ENCODE measurements around the gene JPT2. TPM values are rescaled to one million over a fixed set of nuclear protein-coding genes. Genes with fewer than 3 reads are reported as not detected.
"Not testable (repeated sequence)": the region's sequence is repeated elsewhere in the genome, so short reads cannot be mapped to it uniquely, and the experiment has no call there.

Gene JPT2
- total RNA-seq, 2 donors from 2014 or later, result 54.1 to 62.7 TPM

DNA sequence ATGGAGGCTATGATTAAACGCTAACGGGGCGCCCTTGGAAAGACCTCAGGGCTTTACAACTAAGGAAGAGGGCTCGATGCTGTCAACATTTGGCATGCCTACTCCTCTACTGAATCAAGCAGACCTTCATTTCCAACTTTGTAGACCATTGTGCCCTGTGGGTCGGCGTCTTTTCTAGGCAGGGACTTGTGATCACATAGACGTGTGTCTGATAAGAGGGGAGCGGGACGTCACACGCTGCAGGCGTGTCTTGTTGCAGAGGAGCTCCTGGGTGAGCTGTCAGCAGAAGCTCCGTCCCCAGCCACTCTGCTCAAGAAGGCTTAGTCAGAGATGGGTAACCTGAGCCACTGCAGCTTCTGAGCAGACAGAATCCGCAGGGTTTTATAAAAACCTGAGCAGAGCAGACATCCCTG, 30.7 kb downstream of the JPT2 start:
- H3K9me3 Mint-ChIP-seq, result no peaks in the 10 kb centered on the region
- peaks cover 37% of the 10 kb centered on the region for H3K4me1 Mint-ChIP-seq (ENCODE audit: low read depth)
- peaks cover under 1 to 2% of the 10 kb centered on the region in 2 donors for H3K36me3 Mint-ChIP-seq (ENCODE audit: insufficient read depth in 2 of 2)
- H3K27me3 Mint-ChIP-seq (ENCODE audit: low read depth), result no peaks in the 10 kb centered on the region
- peak overlapping the region; percentile 17 to 45 for H3K4me3 Mint-ChIP-seq
- DNase-seq (no peak), ATAC-seq (replicated peaks in 1 of 2) (no peak)
- no peak overlapping the region for H3K27ac Mint-ChIP-seq

DNA sequence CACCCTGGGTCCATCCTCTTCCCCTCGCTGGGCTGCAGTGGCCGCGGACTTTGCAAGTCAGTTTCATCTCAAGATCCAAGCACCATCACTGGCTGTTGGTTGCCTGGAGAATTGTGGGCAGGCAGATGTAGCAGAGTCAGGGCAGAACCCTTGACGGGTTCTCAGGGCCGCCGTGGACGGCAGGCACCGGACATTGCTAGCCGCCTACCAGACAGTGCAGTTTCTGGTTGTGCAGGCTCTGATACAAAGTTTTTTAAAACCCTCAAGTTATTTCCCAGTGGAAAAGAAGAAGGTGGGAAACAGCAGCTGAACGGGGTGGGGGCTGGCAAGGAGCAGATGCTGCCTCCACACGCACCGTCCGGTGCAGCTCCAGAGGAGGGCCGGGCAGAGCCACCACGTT, 31.3 kb downstream of the JPT2 start:
- Mint-ChIP-seq H3K27ac (no peak overlapping the region), H3K27me3 (ENCODE audit: low read depth) (no peaks in the 10 kb centered on the region), H3K4me3 (no peak overlapping the region), H3K36me3 (ENCODE audit: insufficient read depth in 2 of 2) (peaks cover 0 to 2% of the 10 kb centered on the region in 2 donors), H3K9me3 (no peaks in the 10 kb centered on the region), H3K4me1 (ENCODE audit: low read depth) (peaks cover 38% of the 10 kb centered on the region)
- ATAC-seq (replicated peaks in 1 of 2) (no peak), DNase-seq (no peak)

DNA sequence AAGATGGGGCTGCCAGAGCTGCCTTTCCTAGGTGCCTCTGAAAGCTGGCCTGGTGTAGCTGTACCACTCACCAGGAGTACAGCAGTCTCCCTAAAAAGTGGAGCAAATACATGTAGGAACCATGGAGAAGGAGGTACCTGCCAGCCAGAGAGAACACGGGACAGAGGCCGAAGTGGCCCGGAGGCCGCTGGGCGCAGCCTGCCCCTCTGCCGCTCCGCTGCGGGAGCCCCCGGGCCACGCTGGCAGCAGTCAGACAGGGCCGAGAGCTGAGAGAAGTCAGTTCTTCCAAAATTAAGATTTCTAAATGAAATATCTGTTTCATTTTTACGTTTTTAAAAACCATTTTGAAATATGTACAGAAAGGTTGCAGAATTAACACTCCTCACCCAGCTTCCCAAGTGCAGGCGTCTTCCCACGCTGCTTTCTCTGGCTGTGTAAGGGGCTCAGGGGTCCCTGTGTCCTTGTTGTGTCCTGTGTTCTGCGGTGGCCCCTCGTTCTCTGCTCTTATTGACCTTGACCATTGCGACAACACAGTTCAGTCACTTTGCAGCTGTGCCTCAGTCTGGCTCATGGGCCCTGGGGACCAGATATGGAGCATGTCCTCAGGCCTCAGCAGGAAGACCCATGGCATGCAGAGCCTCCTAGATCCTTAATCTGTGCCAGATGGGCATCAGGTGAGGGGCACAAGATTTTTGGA, 32.9 kb downstream of the JPT2 start:
- Mint-ChIP-seq H3K27me3 (ENCODE audit: low read depth) (no peaks in the 10 kb centered on the region), H3K4me1 (ENCODE audit: low read depth) (peaks cover 26% of the 10 kb centered on the region), H3K27ac (no peak overlapping the region), H3K4me3 (no peak overlapping the region), H3K36me3 (ENCODE audit: insufficient read depth in 2 of 2) (peaks cover 0 to 2% of the 10 kb centered on the region in 2 donors), H3K9me3 (no peaks in the 10 kb centered on the region)
- ATAC-seq (replicated peaks in 1 of 2), result no peak
- no peak for DNase-seq

DNA sequence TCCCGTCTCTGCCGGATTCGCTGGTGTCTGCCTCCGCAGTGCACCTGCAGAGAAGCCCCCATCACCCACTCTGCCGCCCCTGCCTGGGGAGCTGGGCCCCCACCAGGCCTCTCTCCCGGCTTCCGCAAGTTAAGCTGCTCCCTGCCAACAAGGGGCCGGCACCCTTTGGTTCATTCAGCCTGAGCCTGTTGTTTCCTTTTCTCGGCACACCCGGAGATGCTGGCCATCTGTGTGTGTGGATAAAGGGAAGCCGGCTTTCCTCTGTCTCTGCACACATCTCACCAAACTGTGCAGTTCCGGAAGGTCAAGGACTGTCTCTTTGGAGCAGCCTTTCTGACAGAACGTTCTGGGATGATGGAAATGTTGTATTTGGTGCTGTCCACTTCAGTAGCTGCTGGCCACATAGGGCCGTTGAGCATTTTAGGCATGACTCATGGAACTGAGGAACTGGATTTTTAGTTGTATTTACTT, 34.7 kb downstream of the JPT2 start:
- Mint-ChIP-seq H3K27me3 (ENCODE audit: low read depth) (no peaks in the 10 kb centered on the region), H3K36me3 (ENCODE audit: insufficient read depth in 2 of 2) (no peaks in the 10 kb centered on the region), H3K9me3 (no peaks in the 10 kb centered on the region), H3K4me1 (ENCODE audit: low read depth) (peaks cover 21% of the 10 kb centered on the region), H3K27ac (no peak overlapping the region), H3K4me3 (no peak overlapping the region)
- no peak for ATAC-seq (replicated peaks in 1 of 2)
- no peak for DNase-seq

DNA sequence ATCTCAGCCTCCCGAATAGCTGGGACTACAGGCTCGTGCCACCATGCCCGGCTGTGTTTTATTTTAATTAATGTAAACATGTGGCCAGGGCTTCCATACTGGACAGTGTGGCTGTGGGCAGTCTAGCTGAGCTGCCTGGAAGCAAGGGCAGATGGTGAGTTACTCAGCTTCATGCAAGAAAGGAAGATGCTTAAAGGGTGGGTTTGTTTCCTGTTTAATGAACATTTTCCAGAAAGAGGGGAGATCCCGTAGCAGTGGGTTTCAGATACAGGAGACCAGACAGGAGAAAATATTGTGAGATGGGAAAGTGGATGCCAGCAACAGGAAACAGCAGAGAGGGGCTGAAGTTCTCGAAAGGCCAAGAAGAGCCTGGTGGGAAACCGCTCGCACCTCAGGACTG, 35.3 kb downstream of the JPT2 start:
- Mint-ChIP-seq H3K9me3 (no peaks in the 10 kb centered on the region), H3K27ac (no peak overlapping the region), H3K36me3 (ENCODE audit: insufficient read depth in 2 of 2) (no peaks in the 10 kb centered on the region), H3K4me1 (ENCODE audit: low read depth) (peaks cover 16% of the 10 kb centered on the region), H3K27me3 (ENCODE audit: low read depth) (no peaks in the 10 kb centered on the region), H3K4me3 (no peak overlapping the region)
- ATAC-seq (replicated peaks in 1 of 2) (no peak), DNase-seq (no peak)

DNA sequence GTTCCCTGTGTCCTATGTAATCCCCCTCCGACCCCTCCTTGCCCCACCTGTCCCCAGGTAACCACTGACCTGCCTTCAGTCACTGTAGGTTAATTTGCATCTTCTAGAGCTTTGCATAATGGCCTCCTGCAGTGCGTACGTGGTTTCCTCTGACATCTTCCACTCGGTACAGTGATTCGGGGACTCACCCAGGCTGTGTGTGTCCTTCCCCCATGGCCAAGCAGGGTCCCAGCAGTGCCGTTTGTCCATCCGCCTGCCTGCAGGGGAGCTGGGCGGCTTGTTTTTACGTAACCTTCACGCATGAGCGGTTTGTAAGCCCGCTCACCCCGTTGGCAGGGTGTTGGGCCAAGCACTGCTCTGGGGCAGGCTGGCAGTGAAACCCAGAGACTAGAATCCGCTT, 35.9 kb downstream of the JPT2 start:
- DNase-seq (no peak), ATAC-seq (replicated peaks in 1 of 2) (no peak)
- Mint-ChIP-seq H3K36me3 (ENCODE audit: insufficient read depth in 2 of 2) (no peaks in the 10 kb centered on the region), H3K4me1 (ENCODE audit: low read depth) (peaks cover 13% of the 10 kb centered on the region), H3K4me3 (no peak overlapping the region), H3K27ac (no peak overlapping the region), H3K9me3 (no peaks in the 10 kb centered on the region), H3K27me3 (ENCODE audit: low read depth) (no peaks in the 10 kb centered on the region)

DNA sequence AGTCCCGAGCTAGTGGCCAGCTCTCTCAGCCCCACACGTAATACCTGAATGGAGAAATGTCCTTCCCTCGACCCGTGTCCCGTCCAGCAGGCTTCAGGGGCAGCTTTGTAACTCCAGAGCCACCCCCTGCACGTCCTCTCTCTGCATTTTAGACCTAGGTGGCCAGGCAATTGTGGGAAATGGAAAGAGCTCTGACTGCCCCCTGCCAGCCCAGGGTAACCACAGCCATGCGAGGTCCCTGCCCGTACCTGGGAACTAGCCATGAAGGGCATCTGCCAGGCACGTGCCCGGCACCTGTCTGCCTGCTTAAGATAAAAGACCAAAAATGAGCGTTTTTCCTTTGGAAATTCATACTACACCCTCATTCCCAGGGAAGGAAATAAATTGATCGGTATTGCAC, 37.1 kb downstream of the JPT2 start:
- H3K9me3 Mint-ChIP-seq, result no peaks in the 10 kb centered on the region
- no peak overlapping the region for H3K27ac Mint-ChIP-seq
- no peak for DNase-seq
- no peak for ATAC-seq (replicated peaks in 1 of 2)
- no peak overlapping the region for H3K4me3 Mint-ChIP-seq
- H3K36me3 Mint-ChIP-seq (ENCODE audit: insufficient read depth in 2 of 2), result no peaks in the 10 kb centered on the region
- peaks cover 18% of the 10 kb centered on the region for H3K4me1 Mint-ChIP-seq (ENCODE audit: low read depth)
- no peaks in the 10 kb centered on the region for H3K27me3 Mint-ChIP-seq (ENCODE audit: low read depth)

DNA sequence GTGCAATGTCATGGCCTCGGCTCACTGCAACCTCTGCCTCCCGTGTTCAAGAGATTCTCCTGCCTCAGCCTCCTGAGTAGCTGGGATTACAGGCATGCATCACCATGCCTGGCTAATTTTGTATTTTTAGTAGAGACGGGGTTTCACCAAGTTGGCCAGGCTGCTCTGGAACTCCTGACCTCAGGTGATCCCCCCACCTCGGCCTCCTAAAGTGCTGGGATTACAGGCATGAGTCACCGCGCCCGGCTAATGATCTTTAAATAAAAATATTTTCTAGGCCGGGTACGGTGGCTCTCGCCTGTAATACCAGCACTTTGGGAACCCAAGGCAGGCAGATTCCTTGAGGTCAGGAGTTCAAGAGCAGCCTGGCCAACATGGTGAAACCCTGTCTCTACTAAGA, 40.2 kb downstream of the JPT2 start:
- peaks cover 34% of the 10 kb centered on the region for H3K4me1 Mint-ChIP-seq (ENCODE audit: low read depth)
- not testable (repeated sequence) for H3K27me3 Mint-ChIP-seq (ENCODE audit: low read depth); DNase-seq; H3K4me3 Mint-ChIP-seq; ATAC-seq (replicated peaks in 1 of 2); H3K9me3 Mint-ChIP-seq; H3K27ac Mint-ChIP-seq; H3K36me3 Mint-ChIP-seq (ENCODE audit: insufficient read depth in 2 of 2)

DNA sequence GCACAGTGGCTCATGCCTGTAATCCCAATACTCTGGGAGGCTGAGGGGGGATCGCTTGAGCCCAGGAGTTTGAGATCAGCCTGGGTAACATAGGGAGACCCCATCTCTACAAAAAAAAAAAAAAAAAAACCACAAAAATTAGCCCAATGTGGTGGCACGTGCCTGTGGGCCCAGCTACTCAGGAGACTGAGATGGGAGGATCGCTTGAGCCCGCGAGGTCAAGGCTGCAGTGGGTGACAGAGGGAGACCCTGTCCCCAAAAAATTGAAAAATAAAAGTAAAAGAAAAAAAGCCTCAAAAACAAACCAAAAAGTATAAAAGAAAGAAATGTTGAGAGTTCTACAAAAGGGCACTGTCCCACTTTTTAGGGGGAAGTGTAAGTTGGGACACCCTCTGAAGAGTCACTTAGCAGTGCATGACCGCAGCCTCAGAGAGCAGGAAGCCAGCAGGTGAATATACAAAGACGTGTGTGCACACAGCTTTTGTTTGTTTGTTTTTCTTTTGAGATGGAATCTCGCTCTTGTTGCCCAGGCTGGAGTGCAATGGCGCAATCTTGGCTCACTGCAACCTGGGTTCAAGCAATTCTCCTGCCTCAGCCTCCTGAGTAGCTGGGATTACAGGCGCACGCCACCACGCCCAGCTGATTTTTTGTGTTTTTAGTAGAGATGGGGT, 41.6 kb downstream of the JPT2 start:
- Mint-ChIP-seq H3K4me1 (ENCODE audit: low read depth) (peaks cover 37% of the 10 kb centered on the region), H3K27ac (peak overlapping the region; percentile 24)
- H3K36me3 Mint-ChIP-seq (ENCODE audit: insufficient read depth in 2 of 2); H3K27me3 Mint-ChIP-seq (ENCODE audit: low read depth); H3K9me3 Mint-ChIP-seq; H3K4me3 Mint-ChIP-seq; ATAC-seq (replicated peaks in 1 of 2); DNase-seq: not testable (repeated sequence)

DNA sequence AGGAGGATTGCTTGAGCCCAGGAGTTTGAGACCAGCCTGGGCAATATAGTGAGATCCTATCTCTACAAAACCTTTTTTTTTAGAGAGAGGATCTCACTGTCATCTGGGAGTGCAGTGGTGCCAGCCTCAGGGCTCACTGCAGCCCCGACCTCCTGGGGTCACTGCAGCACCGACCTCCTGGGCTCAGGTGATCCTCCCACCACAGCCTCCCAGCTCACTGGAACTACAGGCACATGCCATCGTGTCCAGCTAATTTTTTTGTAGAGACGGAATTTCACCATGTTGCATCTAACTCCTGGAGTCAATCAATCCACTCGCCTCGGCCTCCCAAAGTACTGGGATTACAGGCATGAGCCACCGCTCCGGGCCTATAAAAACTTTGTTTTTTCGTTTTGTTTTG, 43.3 kb downstream of the JPT2 start:
- Mint-ChIP-seq H3K4me1 (ENCODE audit: low read depth) (peaks cover 37% of the 10 kb centered on the region), H3K4me3 (no peak overlapping the region), H3K9me3 (no peaks in the 10 kb centered on the region), H3K36me3 (ENCODE audit: insufficient read depth in 2 of 2) (no peaks in the 10 kb centered on the region), H3K27me3 (ENCODE audit: low read depth) (no peaks in the 10 kb centered on the region), H3K27ac (no peak overlapping the region)
- DNase-seq, result no peak
- no peak for ATAC-seq (replicated peaks in 1 of 2)

DNA sequence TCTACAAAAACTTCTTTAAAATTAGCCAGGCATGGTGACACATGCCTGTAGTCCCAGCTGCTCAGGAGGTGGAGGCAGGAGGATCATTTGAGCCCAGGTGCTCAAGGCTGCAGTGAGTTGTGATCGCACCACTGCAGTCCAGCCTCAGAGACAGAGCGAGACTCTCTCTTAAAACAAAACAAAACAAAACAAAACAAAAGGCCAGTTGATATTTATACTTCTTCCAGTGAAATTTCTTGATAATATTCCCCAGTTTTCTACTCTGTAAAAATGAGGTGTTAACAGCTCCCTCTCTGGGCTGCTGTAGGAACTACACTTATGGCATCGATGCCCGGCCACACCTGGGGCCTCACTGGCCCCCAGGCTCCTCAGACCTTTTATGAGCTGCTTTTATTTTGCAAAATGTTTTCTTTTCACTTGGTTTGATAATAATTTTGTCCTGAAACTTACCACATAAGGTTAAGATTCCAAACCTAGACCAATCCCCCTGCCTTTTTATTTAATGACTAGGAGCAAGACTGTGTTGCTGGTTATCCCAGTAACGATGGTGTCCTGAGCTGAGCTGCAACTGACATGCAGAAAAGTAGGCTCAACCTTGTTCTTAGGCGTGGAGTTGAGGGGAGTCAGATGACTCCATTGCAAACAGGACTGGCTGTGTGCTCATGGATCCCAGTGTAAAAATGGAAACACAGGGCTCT, 45.5 kb downstream of the JPT2 start:
- no peaks in the 10 kb centered on the region for H3K9me3 Mint-ChIP-seq
- DNase-seq (peak; percentile 50 to 51), ATAC-seq (replicated peaks in 1 of 2) (peak in 1 of 2 donors; percentile 34)
- peaks cover 37% of the 10 kb centered on the region for H3K4me1 Mint-ChIP-seq (ENCODE audit: low read depth)
- H3K27me3 Mint-ChIP-seq (ENCODE audit: low read depth), result no peaks in the 10 kb centered on the region
- peaks cover 0 to 5% of the 10 kb centered on the region in 2 donors for H3K36me3 Mint-ChIP-seq (ENCODE audit: insufficient read depth in 2 of 2)
- peak overlapping the region; percentile 28 for H3K27ac Mint-ChIP-seq
- peak overlapping the region in 1 of 2 donors; percentile 10 for H3K4me3 Mint-ChIP-seq

DNA sequence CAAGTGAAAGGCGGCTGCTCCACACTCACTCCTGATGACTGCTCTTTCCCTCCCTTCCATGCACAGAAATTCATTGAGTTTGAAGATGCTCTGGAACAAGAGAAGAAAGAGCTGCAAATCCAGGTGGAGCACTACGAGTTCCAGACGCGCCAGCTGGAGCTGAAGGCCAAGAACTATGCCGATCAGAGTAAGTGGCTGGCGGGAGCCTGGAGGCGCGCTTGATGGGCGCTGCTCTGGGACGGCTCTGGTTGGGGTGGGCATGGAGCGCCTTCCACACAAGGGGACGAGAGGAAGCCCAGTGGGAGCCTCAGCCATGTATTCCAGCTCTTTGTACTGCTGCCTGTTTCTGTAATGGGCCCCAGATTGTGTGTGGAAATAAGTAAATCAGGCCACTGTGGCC, 46.4 kb downstream of the JPT2 start:
- Mint-ChIP-seq H3K9me3 (no peaks in the 10 kb centered on the region), H3K36me3 (ENCODE audit: insufficient read depth in 2 of 2) (peaks cover 3 to 5% of the 10 kb centered on the region in 2 donors), H3K4me1 (ENCODE audit: low read depth) (peaks cover 28% of the 10 kb centered on the region), H3K27me3 (ENCODE audit: low read depth) (no peaks in the 10 kb centered on the region), H3K27ac (no peak overlapping the region), H3K4me3 (no peak overlapping the region)
- ATAC-seq (replicated peaks in 1 of 2), result no peak
- DNase-seq, result no peak
